OCI-LY7 (cell line): Measurements from ENCODE around the gene F11. TPM values are rescaled to one million over a fixed set of nuclear protein-coding genes. Genes with fewer than 3 reads are reported as not detected.
"Not testable (repeated sequence)": the region's sequence is repeated elsewhere in the genome, so short reads cannot be mapped to it uniquely, and the experiment has no call there.

ENCODE experiments used
- BruUV-seq: library from RNA; stranded (reverse); fragments of 400-500 nt; replicated peaks from 2 replicates; lab custom pipeline; 2021; lab: Mats Ljungman, UMichigan
- CTCF ChIA-PET: fragments of 300-600 bp; sonication (Branson Sonifier 250); formaldehyde crosslinking; loops from one replicate; lab custom pipeline; 2022; ENCODE audit warnings: antibody characterized with exemption; ENCODE audit not compliant: unreplicated experiment; lab: Charles Lee
- POLR2A ChIA-PET: fragments of 300-600 bp; sonication (Branson Sonifier 250); formaldehyde crosslinking; loops from one replicate; lab custom pipeline; 2022; ENCODE audit warnings: antibody characterized with exemption; lab: Charles Lee
- DNase-seq: peaks from one replicate; pipeline ENCODE4 v3.0.0-alpha.2; 2015; ENCODE audit warnings: low spot score
- H2AFZ ChIP-seq: fragments of 200-600 bp; sonication (generic), shearing (Covaris generic); 2 replicates; pipeline ENCODE4 v1.6.1; 2014; ENCODE audit warnings: mild to moderate bottlenecking, antibody characterized with exemption, low read length, moderate library complexity
- H3K27ac ChIP-seq: fragments of 200-600 bp; sonication (generic); 2 replicates; pipeline ENCODE4 v1.5.1; 2014; ENCODE audit warnings: mixed run types, low read depth, mild to moderate bottlenecking, moderate library complexity, low read length, inconsistent platforms; ENCODE audit not compliant: poor library complexity, severe bottlenecking
- H3K36me3 ChIP-seq: fragments of 200-600 bp; sonication (generic); 2 replicates; pipeline ENCODE4 v1.6.1; 2014; ENCODE audit warnings: mild to moderate bottlenecking, antibody characterized with exemption, low read length, moderate library complexity, mixed read lengths; ENCODE audit not compliant: insufficient read depth
- H3K4me1 ChIP-seq: fragments of 200-600 bp; sonication (generic); 2 replicates; pipeline ENCODE4 v1.5.1; 2014; ENCODE audit warnings: mild to moderate bottlenecking, low read length; ENCODE audit not compliant: insufficient read depth, poor library complexity, severe bottlenecking
- H3K4me2 ChIP-seq: fragments of 200-600 bp; sonication (generic); 2 replicates; pipeline ENCODE4 v1.6.1; 2014; ENCODE audit warnings: mild to moderate bottlenecking, low read length
- H3K4me3 ChIP-seq: fragments of 200-600 bp; sonication (generic); 2 replicates; pipeline ENCODE4 v1.5.1; 2014; ENCODE audit warnings: mild to moderate bottlenecking, low read depth, low read length; ENCODE audit not compliant: poor library complexity, severe bottlenecking
- H3K79me2 ChIP-seq: fragments of 200-600 bp; sonication (generic); 2 replicates; pipeline ENCODE4 v1.6.1; 2016; ENCODE audit warnings: low read depth, mild to moderate bottlenecking, low read length, moderate library complexity, mixed read lengths; ENCODE audit not compliant: insufficient read depth
- H3K9me2 ChIP-seq: fragments of 200-600 bp; sonication (generic); 2 replicates; pipeline ENCODE4 v1.6.1; 2016; ENCODE audit warnings: mild to moderate bottlenecking, low read length, mixed read lengths; ENCODE audit not compliant: insufficient read depth
- H3K9me3 ChIP-seq: fragments of 200-600 bp; sonication (generic); 2 replicates; pipeline ENCODE4 v1.6.1; 2014; ENCODE audit warnings: mild to moderate bottlenecking, mixed run types, low read length, mixed read lengths
- H4K20me1 ChIP-seq: fragments of 200-600 bp; sonication (generic); 2 replicates; pipeline ENCODE4 v1.6.1; 2014; ENCODE audit warnings: mild to moderate bottlenecking, antibody characterized with exemption, low read length, moderate library complexity, mixed read lengths; ENCODE audit not compliant: insufficient read depth
- EZH2phosphoT487 ChIP-seq: fragments of 200-600 bp; sonication (generic); IDR thresholded peaks from 2 replicates; pipeline ENCODE4 v1.6.1; 2018; ENCODE audit warnings: low read depth, borderline replicate concordance, mild to moderate bottlenecking, mixed run types, antibody characterized with exemption, low read length, moderate library complexity, mixed read lengths
- intact Hi-C: fragments of 100-400 bp; cut with micrococcal nuclease; formaldehyde crosslinking; loops from one replicate; pipeline ENCODE4 v1.10.0; 2022; ENCODE audit not compliant: unreplicated experiment
- total RNA-seq, 2 experiments: library from RNA; depleted of rRNA in 1 of 2; stranded (reverse); fragments of >200 nt in 1 of 2; shearing (Covaris generic) in 1 of 2; gene quantifications; 2 replicates each; pipeline ENCODE4 v1.2.3, GENCODE V29; 2014 to 2022
- TF ChIP-seq, protein P1 (sequence below): fragments of 200-600 bp; sonication (generic); conservative IDR thresholded peaks from 2 replicates; pipeline ENCODE4 v1.5.1; 2014; ENCODE audit warnings: mild to moderate bottlenecking, antibody characterized with exemption, low read length, moderate library complexity, mixed read lengths

Gene F11
- total RNA-seq, 2 experiments from 2014 or later: not detected

- POLR2A ChIA-PET: no interaction called here
These were observed 24.4 kb upstream of the F11 start for GRCh38 chr4:186241616-186242015.

DNA sequence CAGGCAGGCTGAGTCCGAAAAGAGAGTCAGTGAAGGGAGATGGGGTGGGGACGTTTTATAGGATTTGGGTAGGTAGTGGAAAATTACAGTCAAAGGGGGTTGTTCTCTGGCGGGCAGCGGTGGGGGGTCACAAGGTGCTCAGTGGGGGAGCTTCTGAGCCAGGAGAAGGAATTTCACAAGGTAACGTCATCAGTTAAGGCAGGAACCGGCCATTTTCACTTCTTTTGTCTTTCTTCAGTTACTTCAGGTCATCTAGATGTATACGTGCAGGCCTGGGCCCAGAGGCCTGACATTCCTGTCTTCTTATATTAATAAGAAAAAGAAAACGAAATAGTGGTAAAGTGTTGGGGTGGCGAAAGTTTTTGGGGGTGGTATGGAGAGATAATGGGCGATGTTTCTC is 24.0 kb upstream of the F11 start:
- intact Hi-C loops, H3K4me1 ChIP-seq, BruUV-seq, H2AFZ ChIP-seq, H3K4me2 ChIP-seq, H3K9me2 ChIP-seq, H3K9me3 ChIP-seq, H3K79me2 ChIP-seq, CTCF ChIA-PET, H3K36me3 ChIP-seq, H3K4me3 ChIP-seq, H4K20me1 ChIP-seq, H3K27ac ChIP-seq, DNase-seq, POLR2A ChIA-PET: not testable (repeated sequence)

More at GRCh38 chr4:186241616-186242015, 24.4 kb upstream of the F11 start:
- no peak for DNase-seq
- Histone ChIP-seq H3K4me2 (no peak overlapping the region), H3K79me2 (no peaks in the 10 kb centered on the region), H3K4me1 (no peaks in the 10 kb centered on the region), H3K4me3 (no peak overlapping the region), H3K9me2 (no peaks in the 10 kb centered on the region), H3K36me3 (no peaks in the 10 kb centered on the region), H4K20me1 (no peaks in the 10 kb centered on the region), H2AFZ (no peak overlapping the region), H3K9me3 (no peaks in the 10 kb centered on the region), H3K27ac (no peak overlapping the region)
- no TSS peak for BruUV-seq
- CTCF ChIA-PET: no interaction called here
- intact Hi-C loops: no loop called here
- TF ChIP-seq, protein P1, sequence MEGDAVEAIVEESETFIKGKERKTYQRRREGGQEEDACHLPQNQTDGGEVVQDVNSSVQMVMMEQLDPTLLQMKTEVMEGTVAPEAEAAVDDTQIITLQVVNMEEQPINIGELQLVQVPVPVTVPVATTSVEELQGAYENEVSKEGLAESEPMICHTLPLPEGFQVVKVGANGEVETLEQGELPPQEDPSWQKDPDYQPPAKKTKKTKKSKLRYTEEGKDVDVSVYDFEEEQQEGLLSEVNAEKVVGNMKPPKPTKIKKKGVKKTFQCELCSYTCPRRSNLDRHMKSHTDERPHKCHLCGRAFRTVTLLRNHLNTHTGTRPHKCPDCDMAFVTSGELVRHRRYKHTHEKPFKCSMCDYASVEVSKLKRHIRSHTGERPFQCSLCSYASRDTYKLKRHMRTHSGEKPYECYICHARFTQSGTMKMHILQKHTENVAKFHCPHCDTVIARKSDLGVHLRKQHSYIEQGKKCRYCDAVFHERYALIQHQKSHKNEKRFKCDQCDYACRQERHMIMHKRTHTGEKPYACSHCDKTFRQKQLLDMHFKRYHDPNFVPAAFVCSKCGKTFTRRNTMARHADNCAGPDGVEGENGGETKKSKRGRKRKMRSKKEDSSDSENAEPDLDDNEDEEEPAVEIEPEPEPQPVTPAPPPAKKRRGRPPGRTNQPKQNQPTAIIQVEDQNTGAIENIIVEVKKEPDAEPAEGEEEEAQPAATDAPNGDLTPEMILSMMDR: no peak
- no peak for TF ChIP-seq EZH2phosphoT487

DNA sequence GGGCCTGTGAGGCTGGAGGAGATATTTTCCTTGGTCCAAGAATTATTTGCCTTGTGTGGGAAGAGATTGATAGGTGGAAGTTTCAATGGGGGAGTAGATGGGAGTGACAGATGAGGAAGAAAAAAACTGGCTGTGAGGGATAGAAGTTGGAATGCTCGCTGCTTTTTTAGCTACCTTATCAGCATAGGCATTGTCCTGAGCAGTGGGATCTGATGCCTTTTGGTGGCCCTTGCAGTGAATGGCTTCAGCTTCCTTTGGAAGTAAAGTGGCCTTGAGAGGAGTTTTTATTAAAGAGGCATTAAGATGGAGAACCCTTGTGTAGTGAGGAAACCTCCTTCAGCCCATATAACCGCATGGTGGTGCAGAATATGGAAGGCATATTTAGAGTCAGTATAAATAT is 22.7 kb upstream of the F11 start:
- ChIA-PET POLR2A (no interaction called here), CTCF (no interaction called here)
- Histone ChIP-seq H3K79me2 (no peaks in the 10 kb centered on the region), H2AFZ (no peak overlapping the region), H3K9me3 (no peaks in the 10 kb centered on the region), H3K36me3 (no peaks in the 10 kb centered on the region), H4K20me1 (no peaks in the 10 kb centered on the region), H3K27ac (no peak overlapping the region), H3K4me1 (no peaks in the 10 kb centered on the region), H3K9me2 (no peaks in the 10 kb centered on the region), H3K4me3 (no peak overlapping the region), H3K4me2 (no peak overlapping the region)
- TF ChIP-seq, protein P1: no peak
- no peak for TF ChIP-seq EZH2phosphoT487
- no TSS peak for BruUV-seq
- intact Hi-C loops: no loop called here
- no peak for DNase-seq
